ENCODE measurements around the gene TRIM33. TPM values are rescaled to one million over a fixed set of nuclear protein-coding genes. Genes with fewer than 3 reads are reported as not detected.
"Not testable (repeated sequence)": the region's sequence is repeated elsewhere in the genome, so short reads cannot be mapped to it uniquely, and the experiment has no call there.

Gene TRIM33
- total and polyA plus RNA-seq, 10 of the 15 experiments (the other 5 are each of a cell fraction or from before 2014, with no cell fraction given), result 9.0 to 40.3 (median 22.0) TPM

- H3K4me3 ChIP-seq, result no peak overlapping the region
- H3K4me1 ChIP-seq (ENCODE audit: control insufficient read depth, insufficient read depth, low read length), result no peaks in the 10 kb centered on the region
- intact Hi-C loops (cut with micrococcal nuclease; ENCODE audit: unreplicated experiment), result no loop called here
- ATAC-seq, result no peak
- in situ Hi-C loops (cut with MboI), result no loop called here
- RAD21 ChIA-PET (ENCODE audit: unreplicated experiment), result no interaction called here
- 18% methylated on average over 1 of the region's 1 CpG for WGBS (ENCODE audit: insufficient coverage, insufficient replicate concordance, low lambda C conversion rate, missing lambda C conversion rate)
- H3K36me3 ChIP-seq (ENCODE audit: control insufficient read depth in 2 of 2, insufficient read depth in 2 of 2, low read length in 1 of 2), result no peaks in the 10 kb centered on the region
- CTCF ChIA-PET, result interaction anchor here (1.1 to 1.2 kb wide), 2 partner anchors 9 to 23 kb away, joined by 3 to 7 read pairs; no protein-coding TSS in a partner anchor
- SMC1A ChIA-PET (ENCODE audit: uncharacterized antibody, unreplicated experiment), result interaction anchor here (0.6 to 1.5 kb wide), 3 partner anchors 8 to 929 kb away, joined by 3 to 5 read pairs (median 4); no protein-coding TSS in a partner anchor
- no peak overlapping the region for H3K27ac ChIP-seq (ENCODE audit: control insufficient read depth, insufficient read depth)
- TF ChIP-seq MYB (IDR thresholded peaks at IDR 0.05; ENCODE audit: borderline replicate concordance, low read depth, low read length) (no peak), KDM1A (IDR thresholded peaks at IDR 0.05; ENCODE audit: borderline replicate concordance) (no peak)
- POLR2A ChIA-PET, result no interaction called here
- FAIRE-seq, result no peak
- H3K79me2 ChIP-seq (ENCODE audit: control insufficient read depth, insufficient read depth, low read length), result no peaks in the 10 kb centered on the region
- H2AFZ ChIP-seq (ENCODE audit: control insufficient read depth, low read depth, low read length), result no peak overlapping the region
- DNase-seq (ENCODE audit: low read depth, low spot score), result no peak
- no peak overlapping the region for H3K4me2 ChIP-seq (ENCODE audit: control insufficient read depth, insufficient read depth)
- BruUV-seq (replicated peaks), result no TSS peak
- H3K9me3 ChIP-seq (replicated peaks; ENCODE audit: control insufficient read depth, insufficient read depth, low read length), result no peaks in the 10 kb centered on the region
- H3K9ac ChIP-seq (ENCODE audit: control insufficient read depth, insufficient read depth, low read length), result no peak overlapping the region
- no peaks in the 10 kb centered on the region for H3K27me3 ChIP-seq (replicated peaks in 1 of 2; ENCODE audit: control insufficient read depth in 2 of 2, insufficient read depth in 2 of 2, low read length in 1 of 2)
- no peaks in the 10 kb centered on the region for H4K20me1 ChIP-seq (ENCODE audit: control insufficient read depth, insufficient read depth)
These were observed 141.1 kb downstream of the TRIM33 start for GRCh38 chr1:114369930-114370329.

DNA sequence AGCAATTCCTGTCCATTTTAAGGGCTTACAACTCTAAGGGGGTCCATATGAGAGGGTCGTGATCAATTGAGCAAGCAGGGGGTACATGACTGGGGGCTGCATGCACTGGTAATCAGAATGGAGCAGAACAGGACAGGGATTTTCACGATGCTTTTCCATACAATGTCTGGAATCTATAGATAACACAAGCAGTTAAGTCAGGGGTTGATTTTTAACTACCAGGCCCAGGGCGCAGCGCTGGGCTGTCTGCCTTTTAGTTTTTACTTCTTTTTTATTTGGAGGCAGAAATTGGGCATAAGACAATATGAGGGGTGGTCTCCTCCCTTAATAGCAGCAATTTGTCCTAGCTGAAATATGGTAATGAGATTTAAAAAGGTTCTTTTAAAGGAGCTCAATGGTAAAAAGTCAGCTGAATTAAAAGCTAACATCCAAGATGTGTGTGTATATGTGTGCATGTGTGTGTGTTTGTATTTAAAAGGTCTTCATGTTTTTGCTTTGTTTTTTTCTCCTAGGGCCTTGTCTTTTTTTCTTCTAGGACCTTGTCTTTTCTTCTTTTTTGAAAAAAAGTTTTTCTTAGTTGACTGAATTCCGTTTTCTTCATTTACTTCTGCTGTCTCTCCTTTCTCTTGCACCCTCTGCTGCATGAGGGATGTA, 141.6 kb downstream of the TRIM33 start:
- H3K36me3 ChIP-seq (ENCODE audit: control insufficient read depth in 2 of 2, insufficient read depth in 2 of 2, low read length in 1 of 2); intact Hi-C loops (cut with micrococcal nuclease; ENCODE audit: unreplicated experiment); H3K9me3 ChIP-seq (replicated peaks; ENCODE audit: control insufficient read depth, insufficient read depth, low read length); POLR2A ChIA-PET; ATAC-seq; H3K27ac ChIP-seq (ENCODE audit: control insufficient read depth, insufficient read depth); H3K27me3 ChIP-seq (replicated peaks in 1 of 2; ENCODE audit: control insufficient read depth in 2 of 2, insufficient read depth in 2 of 2, low read length in 1 of 2); H3K4me1 ChIP-seq (ENCODE audit: control insufficient read depth, insufficient read depth, low read length); BruUV-seq (replicated peaks); H3K4me2 ChIP-seq (ENCODE audit: control insufficient read depth, insufficient read depth); in situ Hi-C loops (cut with MboI); H3K9ac ChIP-seq (ENCODE audit: control insufficient read depth, insufficient read depth, low read length); H3K4me3 ChIP-seq; H4K20me1 ChIP-seq (ENCODE audit: control insufficient read depth, insufficient read depth); H2AFZ ChIP-seq (ENCODE audit: control insufficient read depth, low read depth, low read length); DNase-seq (ENCODE audit: low read depth, low spot score); H3K79me2 ChIP-seq (ENCODE audit: control insufficient read depth, insufficient read depth, low read length): not testable (repeated sequence)
- ChIA-PET SMC1A (ENCODE audit: uncharacterized antibody, unreplicated experiment) (interaction anchor here (1.5 kb wide), 1 partner anchor 9 kb away, joined by 4 read pairs; no protein-coding TSS in a partner anchor), CTCF (interaction anchor here (1.1 kb wide), 1 partner anchor 22 kb away, joined by 7 read pairs; no protein-coding TSS in a partner anchor), RAD21 (ENCODE audit: unreplicated experiment) (interaction anchor here (0.6 kb wide), 1 partner anchor 20 kb away, joined by 3 read pairs; no protein-coding TSS in a partner anchor)
- FAIRE-seq, result peak; percentile 27
- WGBS (ENCODE audit: insufficient coverage, insufficient replicate concordance, low lambda C conversion rate, missing lambda C conversion rate), result 20% methylated on average over 5 of the region's 5 CpGs
